Activated CD4-positive, alpha-beta T cell treated with anti-CD3 and anti-CD28 coated beads, Interleukin-2, amount 50 U/mL, for 48 hours (primary cell): Measurements from ENCODE around the gene UTS2B.
"Not testable (repeated sequence)": the region's sequence is repeated elsewhere in the genome, so short reads cannot be mapped to it uniquely, and the experiment has no call there.

Source experiments
- DNase-seq, 2 experiments: peaks; one replicate each; pipeline ENCODE4 v3.0.0-alpha.2; 2020

UTS2B gene

GRCh38 chr3:191269289-191270085 lies 60.8 kb downstream of the UTS2B start:
- DNase-seq = no peak

- DNase-seq = no peak
Measured at GRCh38 chr3:191268737-191269136, 61.6 kb downstream of the UTS2B start.

- no peak for DNase-seq
Measured at GRCh38 chr3:191263850-191264249, 66.5 kb downstream of the UTS2B start.

- no peak for DNase-seq
Measured at GRCh38 chr3:191263365-191263764, 67.0 kb downstream of the UTS2B start.

GRCh38 chr3:191262650-191263049 lies 67.7 kb downstream of the UTS2B start:
- no peak for DNase-seq

GRCh38 chr3:191261304-191261638 lies 69.1 kb downstream of the UTS2B start:
- DNase-seq = no peak

- DNase-seq = no peak
Measured at GRCh38 chr3:191260431-191261303, 69.7 kb downstream of the UTS2B start.

- DNase-seq = no peak
Measured at GRCh38 chr3:191259486-191259885, 70.8 kb downstream of the UTS2B start.

- no peak for DNase-seq
Measured at GRCh38 chr3:191257286-191257685, 73.0 kb downstream of the UTS2B start.

GRCh38 chr3:191256405-191256804 lies 73.9 kb downstream of the UTS2B start:
- DNase-seq = no peak

- DNase-seq = no peak
Measured at GRCh38 chr3:191255156-191255555, 75.2 kb downstream of the UTS2B start.

- no peak for DNase-seq
Measured at GRCh38 chr3:191254098-191254873, 76.0 kb downstream of the UTS2B start.

- no peak for DNase-seq
Measured at GRCh38 chr3:191253089-191253799, 77.1 kb downstream of the UTS2B start.

GRCh38 chr3:191246630-191247029 lies 83.7 kb downstream of the UTS2B start:
- DNase-seq = no peak

- not testable (repeated sequence) for DNase-seq
Measured at GRCh38 chr3:191246034-191246433, 84.3 kb downstream of the UTS2B start.

- no peak for DNase-seq
Measured at GRCh38 chr3:191244242-191244867, 86.0 kb downstream of the UTS2B start.

GRCh38 chr3:191240486-191240885 lies 89.8 kb downstream of the UTS2B start:
- DNase-seq = no peak

- no peak for DNase-seq
Measured at GRCh38 chr3:191239407-191240031, 90.8 kb downstream of the UTS2B start.

GRCh38 chr3:191238321-191238817 lies 92.0 kb downstream of the UTS2B start:
- DNase-seq = no peak

GRCh38 chr3:191237047-191237882 lies 93.1 kb downstream of the UTS2B start:
- DNase-seq = no peak

GRCh38 chr3:191236646-191237045 lies 93.7 kb downstream of the UTS2B start:
- DNase-seq = no peak
